ENCODE data around the gene PPP3CB.

The PPP3CB gene

DNA sequence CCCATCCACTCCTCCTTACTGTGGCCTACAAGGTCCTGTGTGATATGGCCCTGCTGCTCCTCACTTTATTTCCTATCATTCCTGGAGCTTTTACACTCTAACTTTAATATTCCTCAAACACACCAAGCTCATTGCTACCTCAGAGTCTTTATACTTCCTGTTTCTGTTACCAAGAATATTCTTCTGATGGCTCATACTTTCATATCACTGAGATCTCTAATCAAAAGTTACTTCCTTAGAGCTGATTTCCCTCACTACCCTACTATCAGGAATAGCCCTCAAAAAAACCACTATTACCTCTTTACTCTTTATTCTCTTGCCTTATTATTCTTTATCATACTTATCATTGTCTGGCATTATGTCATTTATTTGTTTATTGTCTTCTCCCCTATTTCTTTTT, 5.8 kb upstream of the PPP3CB start:
- ATAC-seq (no peak), DNase-seq (no peak)
- Mint-ChIP-seq H3K4me1 (peaks cover 24% of the 10 kb centered on the region), H3K27ac (peak overlapping the region; percentile 47), H3K4me3 (no peak overlapping the region), H3K9me3 (no peaks in the 10 kb centered on the region), H3K27me3 (no peaks in the 10 kb centered on the region), H3K36me3 (ENCODE audit: low read depth) (peaks cover 10% of the 10 kb centered on the region)

DNA sequence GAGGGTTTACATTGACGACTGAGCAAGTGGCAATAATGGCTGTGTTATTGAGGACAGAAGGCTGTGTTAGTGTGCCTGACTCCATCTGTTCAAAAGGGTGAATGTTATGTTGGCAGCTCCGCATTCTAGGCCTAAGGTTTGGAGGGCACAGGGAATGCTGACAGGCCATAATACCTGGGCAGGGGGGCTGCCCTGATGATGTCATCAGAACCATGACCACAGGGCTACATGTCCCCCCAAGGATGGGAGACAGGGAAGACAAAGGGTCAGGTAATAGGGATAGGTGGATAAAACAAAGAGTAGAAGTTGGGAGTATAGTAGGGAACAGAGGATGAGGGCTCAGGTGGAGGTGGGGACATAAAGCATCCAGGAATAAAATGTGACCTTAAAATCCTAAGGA, 1.8 kb upstream of the PPP3CB start:
- ATAC-seq = no peak
- Mint-ChIP-seq H3K36me3 (ENCODE audit: low read depth) (peaks cover 7% of the 10 kb centered on the region), H3K27me3 (no peaks in the 10 kb centered on the region), H3K4me3 (no peak overlapping the region), H3K4me1 (peaks cover 56% of the 10 kb centered on the region), H3K9me3 (no peaks in the 10 kb centered on the region), H3K27ac (no peak overlapping the region)
- no peak for DNase-seq

GRCh38 chr10:73495226-73495883, 469 bp downstream of the PPP3CB start:
- peak overlapping the region; percentile 89 for H3K27ac Mint-ChIP-seq
- peak; percentile 85 for DNase-seq
- peaks cover 7% of the 10 kb centered on the region for H3K36me3 Mint-ChIP-seq (ENCODE audit: low read depth)
- no peaks in the 10 kb centered on the region for H3K27me3 Mint-ChIP-seq
- peak overlapping the region; percentile 88 for H3K4me3 Mint-ChIP-seq
- peaks cover 50% of the 10 kb centered on the region for H3K4me1 Mint-ChIP-seq
- H3K9me3 Mint-ChIP-seq = no peaks in the 10 kb centered on the region
- peak; percentile 96 for ATAC-seq

- Mint-ChIP-seq H3K4me1 (peaks cover 53% of the 10 kb centered on the region), H3K27ac (peak overlapping the region; percentile 89), H3K4me3 (peak overlapping the region; percentile 88), H3K27me3 (no peaks in the 10 kb centered on the region), H3K36me3 (ENCODE audit: low read depth) (peaks cover 10% of the 10 kb centered on the region), H3K9me3 (no peaks in the 10 kb centered on the region)
- DNase-seq (no peak), ATAC-seq (no peak)
Observed at GRCh38 chr10:73494877-73495225, 973 bp downstream of the PPP3CB start.

GRCh38 chr10:73494213-73494612, 1.6 kb downstream of the PPP3CB start:
- Mint-ChIP-seq H3K27me3 (no peaks in the 10 kb centered on the region), H3K4me1 (peaks cover 56% of the 10 kb centered on the region), H3K4me3 (peak overlapping the region; percentile 88), H3K36me3 (ENCODE audit: low read depth) (peaks cover 10% of the 10 kb centered on the region), H3K27ac (peak overlapping the region; percentile 50), H3K9me3 (no peaks in the 10 kb centered on the region)
- no peak for DNase-seq
- no peak for ATAC-seq

- no peaks in the 10 kb centered on the region for H3K27me3 Mint-ChIP-seq
- no peak for DNase-seq
- H3K4me3 Mint-ChIP-seq = peak overlapping the region; percentile 88
- no peak for ATAC-seq
- peak overlapping the region; percentile 50 for H3K27ac Mint-ChIP-seq
- H3K36me3 Mint-ChIP-seq (ENCODE audit: low read depth) = peaks cover 13% of the 10 kb centered on the region
- H3K9me3 Mint-ChIP-seq = no peaks in the 10 kb centered on the region
- H3K4me1 Mint-ChIP-seq = peaks cover 57% of the 10 kb centered on the region
Observed at GRCh38 chr10:73493781-73494180, 2.0 kb downstream of the PPP3CB start.

DNA sequence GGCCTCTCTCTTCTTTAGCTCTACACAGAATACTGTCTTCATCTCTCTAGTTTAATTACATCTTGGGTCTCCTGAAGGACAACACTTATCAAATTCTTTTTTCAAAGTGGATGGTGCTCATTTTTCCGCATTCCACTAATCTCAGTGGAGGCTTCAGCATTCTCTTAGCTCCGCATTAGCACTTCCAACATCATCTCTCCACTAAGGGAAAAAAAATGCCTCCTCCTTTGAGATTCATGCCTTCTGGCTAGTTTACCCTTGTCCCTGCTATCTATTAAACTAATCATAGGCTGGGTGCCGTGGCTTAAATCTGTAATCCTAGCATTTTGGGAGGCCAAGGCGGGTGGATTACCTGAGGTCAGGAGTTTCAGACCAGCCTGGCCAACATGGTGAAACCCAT, 9.2 kb downstream of the PPP3CB start:
- H3K9me3 Mint-ChIP-seq = no peaks in the 10 kb centered on the region
- H3K27me3 Mint-ChIP-seq = no peaks in the 10 kb centered on the region
- DNase-seq (no peak), ATAC-seq (no peak)
- H3K4me3 Mint-ChIP-seq = no peak overlapping the region
- H3K4me1 Mint-ChIP-seq = peaks cover 18% of the 10 kb centered on the region
- H3K27ac Mint-ChIP-seq = no peak overlapping the region
- H3K36me3 Mint-ChIP-seq (ENCODE audit: low read depth) = peaks cover 23% of the 10 kb centered on the region

DNA sequence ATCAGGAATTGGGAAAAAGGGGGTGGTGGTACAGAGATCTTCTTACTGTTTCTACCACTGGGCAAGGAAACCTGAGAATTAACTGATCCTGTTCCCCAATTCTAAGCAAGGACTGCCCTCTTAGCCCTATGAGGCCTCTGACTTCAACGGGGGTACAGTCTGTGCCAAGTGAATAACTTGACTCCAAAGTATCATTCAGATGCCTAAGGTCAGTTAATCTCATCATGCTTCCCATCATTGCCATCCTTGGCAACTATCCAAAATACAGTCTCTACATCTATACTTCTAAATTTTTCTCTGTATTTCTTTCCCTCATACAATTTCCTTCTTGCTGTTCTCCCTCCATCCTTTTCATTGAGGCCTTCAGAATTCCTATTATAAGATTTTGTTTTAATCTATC, 10.5 kb downstream of the PPP3CB start:
- Mint-ChIP-seq H3K4me1 (peaks cover 22% of the 10 kb centered on the region), H3K27ac (no peak overlapping the region), H3K36me3 (ENCODE audit: low read depth) (peaks cover 23% of the 10 kb centered on the region), H3K27me3 (no peaks in the 10 kb centered on the region), H3K4me3 (no peak overlapping the region), H3K9me3 (no peaks in the 10 kb centered on the region)
- DNase-seq (no peak), ATAC-seq (no peak)

GRCh38 chr10:73480158-73480557, 15.7 kb downstream of the PPP3CB start:
- Mint-ChIP-seq H3K4me3 (no peak overlapping the region), H3K9me3 (no peaks in the 10 kb centered on the region), H3K4me1 (peaks cover 31% of the 10 kb centered on the region), H3K36me3 (ENCODE audit: low read depth) (peaks cover 29% of the 10 kb centered on the region), H3K27ac (no peak overlapping the region), H3K27me3 (no peaks in the 10 kb centered on the region)
- no peak for DNase-seq
- ATAC-seq = peak; percentile 76

DNA sequence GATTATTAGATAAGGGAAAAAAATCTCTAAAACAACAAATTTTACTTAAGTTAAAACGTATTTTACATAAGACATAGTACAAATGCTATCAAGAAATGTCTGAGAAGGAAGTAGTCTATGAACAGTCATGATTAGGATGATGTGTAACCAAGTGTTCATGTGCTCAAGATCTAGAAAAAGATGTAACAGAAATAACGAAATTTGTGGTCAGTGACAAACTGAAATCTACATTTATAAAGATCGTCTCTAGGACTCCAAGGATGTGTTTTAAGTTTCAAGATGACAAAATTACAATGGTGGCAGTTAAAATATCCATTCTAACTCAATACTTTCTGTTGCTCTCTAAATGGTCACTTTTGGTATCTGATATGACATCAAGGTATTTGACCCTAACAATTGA, 17.2 kb downstream of the PPP3CB start:
- Mint-ChIP-seq H3K4me1 (peaks cover 31% of the 10 kb centered on the region), H3K27ac (peak overlapping the region; percentile 56), H3K36me3 (ENCODE audit: low read depth) (peaks cover 35% of the 10 kb centered on the region), H3K4me3 (no peak overlapping the region), H3K9me3 (no peaks in the 10 kb centered on the region), H3K27me3 (no peaks in the 10 kb centered on the region)
- DNase-seq (no peak), ATAC-seq (peak; percentile 72)

DNA sequence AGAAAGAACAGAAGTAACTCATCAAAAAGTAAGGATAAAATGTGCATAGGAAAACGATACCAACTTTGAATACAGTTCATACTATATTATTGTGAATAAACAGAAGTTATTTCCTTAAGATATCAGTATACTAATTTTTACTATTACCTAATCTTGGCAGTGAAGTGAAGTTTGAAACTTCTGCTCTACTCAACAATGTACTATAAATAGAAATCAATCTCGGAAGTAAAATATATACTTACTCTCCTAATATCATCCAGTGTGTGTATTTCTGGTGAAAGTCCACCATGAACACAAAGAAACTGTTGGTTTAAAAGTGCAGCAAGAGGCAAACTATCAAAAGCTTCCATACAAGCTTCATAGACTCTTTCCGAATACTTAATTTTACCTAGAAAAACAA, 24.6 kb downstream of the PPP3CB start:
- H3K9me3 Mint-ChIP-seq = no peaks in the 10 kb centered on the region
- ATAC-seq (no peak), DNase-seq (no peak)
- peaks cover 22% of the 10 kb centered on the region for H3K36me3 Mint-ChIP-seq (ENCODE audit: low read depth)
- H3K27me3 Mint-ChIP-seq = no peaks in the 10 kb centered on the region
- H3K4me1 Mint-ChIP-seq = peaks cover 3% of the 10 kb centered on the region
- no peak overlapping the region for H3K27ac Mint-ChIP-seq
- no peak overlapping the region for H3K4me3 Mint-ChIP-seq

- Mint-ChIP-seq H3K36me3 (ENCODE audit: low read depth) (peaks cover 25% of the 10 kb centered on the region), H3K4me1 (peaks cover 3% of the 10 kb centered on the region), H3K27me3 (no peaks in the 10 kb centered on the region), H3K4me3 (no peak overlapping the region), H3K9me3 (no peaks in the 10 kb centered on the region), H3K27ac (no peak overlapping the region)
- ATAC-seq (no peak), DNase-seq (no peak)
Observed at GRCh38 chr10:73469579-73469978, 26.2 kb downstream of the PPP3CB start.

- DNase-seq (no peak), ATAC-seq (no peak)
- no peaks in the 10 kb centered on the region for H3K9me3 Mint-ChIP-seq
- H3K27ac Mint-ChIP-seq = no peak overlapping the region
- H3K4me1 Mint-ChIP-seq = peaks cover 3% of the 10 kb centered on the region
- no peak overlapping the region for H3K4me3 Mint-ChIP-seq
- H3K27me3 Mint-ChIP-seq = no peaks in the 10 kb centered on the region
- H3K36me3 Mint-ChIP-seq (ENCODE audit: low read depth) = peaks cover 30% of the 10 kb centered on the region
Observed at GRCh38 chr10:73467206-73467605, 28.6 kb downstream of the PPP3CB start.

DNA sequence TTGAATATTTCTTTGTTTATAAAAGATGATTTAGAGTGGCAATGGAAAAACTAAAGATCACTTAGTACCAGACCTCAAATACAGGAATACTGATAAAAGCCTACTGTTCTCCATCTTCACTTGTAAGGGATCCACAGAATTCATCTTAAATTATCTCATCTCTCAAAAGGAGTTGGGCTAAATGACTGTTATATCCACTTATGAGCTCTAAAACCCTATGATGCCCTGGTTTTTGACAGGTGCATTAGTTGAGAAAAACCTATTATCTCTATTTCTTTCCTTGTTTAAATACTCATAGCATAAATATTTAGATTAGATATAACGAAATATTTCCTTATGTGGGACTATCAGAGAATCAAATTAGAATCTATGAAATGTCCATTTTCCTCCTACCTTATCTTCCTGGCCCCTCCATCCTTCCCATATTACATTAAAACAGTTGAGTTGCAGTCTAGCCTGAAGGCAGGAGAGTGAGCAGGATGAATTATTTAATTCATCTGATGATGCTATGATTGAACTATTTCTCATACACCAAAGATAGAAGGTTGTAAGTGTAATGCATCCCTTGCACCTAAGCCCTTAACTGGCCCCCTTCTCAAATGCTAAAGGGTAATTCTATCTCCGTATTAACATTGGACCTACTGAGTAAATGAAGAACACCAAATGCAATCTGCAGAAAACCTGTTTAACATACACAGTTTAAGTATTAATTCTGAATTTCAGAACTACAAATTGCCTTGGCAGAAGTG, 29.7 kb downstream of the PPP3CB start:
- H3K27ac Mint-ChIP-seq = no peak overlapping the region
- no peaks in the 10 kb centered on the region for H3K27me3 Mint-ChIP-seq
- H3K36me3 Mint-ChIP-seq (ENCODE audit: low read depth) = peaks cover 28% of the 10 kb centered on the region
- ATAC-seq (no peak), DNase-seq (no peak)
- H3K9me3 Mint-ChIP-seq = no peaks in the 10 kb centered on the region
- peaks cover 3% of the 10 kb centered on the region for H3K4me1 Mint-ChIP-seq
- no peak overlapping the region for H3K4me3 Mint-ChIP-seq

DNA sequence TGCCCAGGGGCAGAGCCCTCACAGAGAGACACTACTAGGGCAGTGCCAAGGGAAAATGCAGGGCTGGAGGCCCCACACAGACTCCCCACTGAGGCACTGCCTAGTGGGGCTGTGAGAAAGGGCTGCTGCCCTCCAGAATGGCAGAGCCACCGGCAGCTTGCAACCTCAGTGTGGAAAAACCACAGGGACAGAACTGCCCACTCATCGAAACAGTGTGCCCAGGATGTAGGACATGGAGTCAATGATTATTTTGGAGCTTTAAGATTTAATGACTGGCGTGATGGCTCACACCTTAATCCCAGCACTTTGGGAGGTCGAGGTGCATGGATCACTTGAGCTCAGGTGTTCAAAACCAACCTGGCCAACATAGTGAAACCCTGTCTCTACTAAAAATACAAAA, 34.9 kb downstream of the PPP3CB start:
- Mint-ChIP-seq H3K4me1 (no peaks in the 10 kb centered on the region), H3K27me3 (no peaks in the 10 kb centered on the region), H3K4me3 (no peak overlapping the region), H3K27ac (no peak overlapping the region), H3K9me3 (no peaks in the 10 kb centered on the region), H3K36me3 (ENCODE audit: low read depth) (peaks cover 21% of the 10 kb centered on the region)
- DNase-seq (no peak), ATAC-seq (no peak)

Data from activated naive CD8-positive, alpha-beta T cell treated with anti-CD3 and anti-CD28 coated beads, Interleukin-2, amount 50 U/mL, for 24 hours (primary cell).